HEK293T (cell line): Measurements from ENCODE around the gene NOTCH2.
"Not testable (repeated sequence)": the region's sequence is repeated elsewhere in the genome, so short reads cannot be mapped to it uniquely, and the experiment has no call there.

Experiments
- BHLHE40 ChIP-seq: fragments of 450-650 bp; IDR thresholded peaks from 2 replicates; pipeline ENCODE4 v1.6.1; 2016; ENCODE audit warnings: mild to moderate bottlenecking, moderate library complexity, borderline replicate concordance
- ELF4 ChIP-seq: fragments of 450-650 bp; IDR thresholded peaks from 2 replicates; pipeline ENCODE4 v1.6.1; 2017; ENCODE audit warnings: antibody characterized with exemption
- FOXA1 ChIP-seq: fragments of 450-650 bp; IDR thresholded peaks from 2 replicates; pipeline ENCODE4 v1.6.1; 2016; ENCODE audit warnings: mild to moderate bottlenecking
- L3MBTL2 ChIP-seq: fragments of 450-650 bp; conservative IDR thresholded peaks from 2 replicates; pipeline ENCODE4 v1.6.1; 2016; ENCODE audit warnings: mild to moderate bottlenecking
- PKNOX1 ChIP-seq: fragments of 450-650 bp; IDR thresholded peaks from 2 replicates; pipeline ENCODE4 v1.6.1; 2016
- SP1 ChIP-seq: fragments of 450-650 bp; IDR thresholded peaks from 2 replicates; pipeline ENCODE4 v1.6.1; 2017
- SUZ12 ChIP-seq: fragments of 450-650 bp; IDR thresholded peaks from 2 replicates; pipeline ENCODE4 v1.6.1; 2016; ENCODE audit warnings: mild to moderate bottlenecking

DNA sequence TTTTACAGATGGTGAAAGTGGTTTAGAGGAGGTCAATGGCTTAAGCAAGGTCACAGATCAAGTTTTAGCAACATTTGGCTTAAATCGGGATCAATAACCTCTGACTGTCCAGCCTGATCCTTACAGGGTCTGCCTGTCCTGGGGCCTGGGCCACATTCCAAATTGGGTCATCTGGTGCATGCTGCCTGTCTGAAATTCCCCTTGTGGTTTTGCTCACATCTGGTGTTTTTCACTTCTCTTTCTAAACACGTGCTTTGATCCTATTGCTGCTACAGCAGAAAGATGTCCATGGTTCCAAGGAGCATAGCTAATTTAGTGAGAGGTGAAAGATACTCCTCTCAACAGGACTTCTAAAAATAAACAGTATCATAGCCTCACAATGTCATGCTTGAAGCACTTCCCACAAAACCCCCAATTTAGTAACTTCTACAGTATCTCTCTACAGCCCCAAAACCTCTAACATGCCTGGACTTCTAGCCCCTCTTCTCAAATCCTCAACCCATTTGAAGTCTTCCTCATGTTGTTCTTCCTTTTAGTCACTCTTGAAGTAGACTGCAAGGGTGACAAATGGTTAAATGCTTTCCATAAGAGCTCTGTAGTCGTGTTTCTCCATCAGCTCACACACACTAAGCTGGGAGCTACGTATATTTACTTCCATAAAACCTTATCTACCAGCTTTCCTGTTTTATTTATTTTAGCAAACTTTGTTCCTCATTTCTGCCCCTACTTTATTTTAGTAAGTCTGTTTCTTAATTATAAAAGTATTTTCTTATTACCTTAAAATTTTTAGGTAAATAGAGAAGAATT, 48.1 kb upstream of the NOTCH2 start:
- not testable (repeated sequence) for TF ChIP-seq FOXA1, SUZ12, ELF4, SP1, L3MBTL2, BHLHE40, PKNOX1
